Trophoblast cell (in vitro differentiated cells and primary cell): ENCODE data around the gene CORO6.

Experiments
- DNase-seq, 2 donors: peaks; one replicate each; pipeline ENCODE4 v3.0.0-alpha.2; 2016
- H2AFZ ChIP-seq: 2 replicates; pipeline ENCODE4 v1.6.1; 2013; ENCODE audit warnings: low read length, moderate library complexity, mild to moderate bottlenecking; ENCODE audit not compliant: insufficient read depth, poor library complexity
- H2AK5ac ChIP-seq: 2 replicates; pipeline ENCODE4 v1.6.1; 2013; ENCODE audit warnings: mild to moderate bottlenecking, low read length
- H2BK120ac ChIP-seq: 2 replicates; pipeline ENCODE4 v1.6.1; 2013; ENCODE audit warnings: low read length, mild to moderate bottlenecking, moderate library complexity; ENCODE audit not compliant: insufficient read depth, poor library complexity
- H2BK12ac ChIP-seq: 2 replicates; pipeline ENCODE4 v1.6.1; 2013; ENCODE audit warnings: mild to moderate bottlenecking, low read length, moderate library complexity
- H2BK5ac ChIP-seq: 2 replicates; pipeline ENCODE4 v1.6.1; 2013; ENCODE audit warnings: low read length, low read depth, moderate library complexity, mild to moderate bottlenecking; ENCODE audit not compliant: poor library complexity
- H3K14ac ChIP-seq: 2 replicates; pipeline ENCODE4 v1.6.1; 2013; ENCODE audit warnings: mild to moderate bottlenecking, low read length
- H3K18ac ChIP-seq: 2 replicates; pipeline ENCODE4 v1.6.1; 2013; ENCODE audit warnings: mild to moderate bottlenecking, low read length
- H3K23ac ChIP-seq: 2 replicates; pipeline ENCODE4 v1.6.1; 2013; ENCODE audit warnings: low read length
- H3K27ac ChIP-seq: 2 replicates; pipeline ENCODE4 v1.5.1; 2013; ENCODE audit warnings: low read depth, mild to moderate bottlenecking, inconsistent platforms, low read length, moderate library complexity
- H3K27me3 ChIP-seq: 2 replicates; pipeline ENCODE4 v1.6.1; 2013; ENCODE audit warnings: inconsistent platforms, mild to moderate bottlenecking, low read length, moderate library complexity; ENCODE audit not compliant: insufficient read depth
- H3K36me3 ChIP-seq, 2 experiments: 1 replicate in 1 of 2; 2 replicates in 1 of 2; pipeline ENCODE4 v1.6.1; 2013; ENCODE audit warnings: low read length in 2 of 2, mild to moderate bottlenecking in 2 of 2, moderate library complexity in 1 of 2; ENCODE audit not compliant: insufficient read depth in 2 of 2, control insufficient read depth in 1 of 2
- H3K4ac ChIP-seq: 2 replicates; pipeline ENCODE4 v1.6.1; 2013; ENCODE audit warnings: low read depth, mild to moderate bottlenecking, low read length, moderate library complexity
- H3K4me1 ChIP-seq, 2 experiments: 1 replicate in 1 of 2; 2 replicates in 1 of 2; pipeline ENCODE4 v1.6.1; 2013; ENCODE audit warnings: low read length in 2 of 2, mild to moderate bottlenecking in 2 of 2, moderate library complexity in 1 of 2; ENCODE audit not compliant: insufficient read depth in 2 of 2, control insufficient read depth in 1 of 2
- H3K4me2 ChIP-seq: 2 replicates; pipeline ENCODE4 v1.6.1; 2013; ENCODE audit warnings: inconsistent platforms, mild to moderate bottlenecking, low read length, moderate library complexity
- H3K4me3 ChIP-seq: 2 replicates; pipeline ENCODE4 v1.5.1; 2013; ENCODE audit warnings: mild to moderate bottlenecking, low read depth, low read length, inconsistent platforms
- H3K79me1 ChIP-seq: one replicate; pipeline ENCODE4 v1.6.1; 2013; ENCODE audit warnings: low read length
- H3K79me2 ChIP-seq: 2 replicates; pipeline ENCODE4 v1.6.1; 2013; ENCODE audit warnings: low read length, mild to moderate bottlenecking; ENCODE audit not compliant: control insufficient read depth, insufficient read depth, poor library complexity
- H3K9ac ChIP-seq: 2 replicates; pipeline ENCODE4 v1.6.1; 2013; ENCODE audit warnings: mild to moderate bottlenecking, low read length
- H3K9me3 ChIP-seq: 2 replicates; pipeline ENCODE4 v1.6.1; 2013; ENCODE audit warnings: low read depth, mild to moderate bottlenecking, control low read depth, inconsistent platforms, low read length; ENCODE audit not compliant: insufficient read depth
- H4K12ac ChIP-seq: 2 replicates; pipeline ENCODE4 v1.6.1; 2013; ENCODE audit warnings: low read depth, mild to moderate bottlenecking, low read length, moderate library complexity
- H4K8ac ChIP-seq: 2 replicates; pipeline ENCODE4 v1.6.1; 2013; ENCODE audit warnings: low read depth, mild to moderate bottlenecking, low read length, moderate library complexity
- H4K91ac ChIP-seq: one replicate; pipeline ENCODE4 v1.6.1; 2013; ENCODE audit warnings: low read depth, mild to moderate bottlenecking, low read length, moderate library complexity
- WGBS: extraction: QIAGEN DNeasy Blood & Tissue Kit; methylation state at CpG from one replicate; pipeline ENCODE4 v1.1.7; 2013; ENCODE audit warnings: missing lambda C conversion rate; ENCODE audit not compliant: insufficient read length, insufficient coverage; ENCODE audit errors: extremely low coverage; 5-methylcytosine and 5-hydroxymethylcytosine counted together

Gene CORO6

GRCh38 chr17:29616300-29617048, 6.2 kb downstream of the CORO6 start:
- H3K23ac ChIP-seq = no peak overlapping the region
- peak overlapping the region; percentile 77 for H3K4me2 ChIP-seq
- H2BK120ac ChIP-seq = no peak overlapping the region
- H3K4me1 ChIP-seq = peaks cover 35 to 48% of the 10 kb centered on the region in 2 experiments
- no peak overlapping the region for H2AK5ac ChIP-seq
- H4K91ac ChIP-seq = no peak overlapping the region
- H3K27me3 ChIP-seq = peaks cover 16% of the 10 kb centered on the region
- H3K79me1 ChIP-seq = peaks cover 8% of the 10 kb centered on the region
- H3K79me2 ChIP-seq = no peaks in the 10 kb centered on the region
- no peak overlapping the region for H4K8ac ChIP-seq
- no peak overlapping the region for H3K4ac ChIP-seq
- no CpG with 5 or more reads among the region's 32 CpGs for WGBS
- H3K27ac ChIP-seq = no peak overlapping the region
- peak in 1 of 2 donors; percentile 51 for DNase-seq
- H3K9me3 ChIP-seq = peaks cover 16% of the 10 kb centered on the region
- no peak overlapping the region for H4K12ac ChIP-seq
- H3K36me3 ChIP-seq = no peaks in the 10 kb centered on the region
- no peak overlapping the region for H3K4me3 ChIP-seq
- no peak overlapping the region for H2AFZ ChIP-seq
- no peak overlapping the region for H3K14ac ChIP-seq
- no peak overlapping the region for H2BK12ac ChIP-seq
- no peak overlapping the region for H3K9ac ChIP-seq
- H2BK5ac ChIP-seq = no peak overlapping the region
- no peak overlapping the region for H3K18ac ChIP-seq

GRCh38 chr17:29615492-29616299, 7.0 kb downstream of the CORO6 start:
- Histone ChIP-seq H2BK5ac (no peak overlapping the region), H3K9ac (no peak overlapping the region), H4K8ac (no peak overlapping the region), H3K18ac (no peak overlapping the region), H3K4me3 (peak overlapping the region; percentile 48), H2AK5ac (no peak overlapping the region), H3K9me3 (peaks cover 16% of the 10 kb centered on the region), H3K79me1 (peaks cover 8% of the 10 kb centered on the region), H2BK120ac (no peak overlapping the region), H3K27me3 (peaks cover 16% of the 10 kb centered on the region), H3K23ac (no peak overlapping the region), H3K27ac (no peak overlapping the region), H4K12ac (no peak overlapping the region), H3K4me1 (peaks cover 30 to 46% of the 10 kb centered on the region in 2 experiments), H3K4ac (no peak overlapping the region), H3K79me2 (no peaks in the 10 kb centered on the region), H4K91ac (no peak overlapping the region), H3K14ac (no peak overlapping the region), H2AFZ (no peak overlapping the region), H2BK12ac (no peak overlapping the region), H3K36me3 (no peaks in the 10 kb centered on the region), H3K4me2 (peak overlapping the region; percentile 77)
- DNase-seq = peak; percentile 94 to 95
- no CpG with 5 or more reads among the region's 74 CpGs for WGBS

- peak overlapping the region; percentile 77 for H3K4me2 ChIP-seq
- H3K23ac ChIP-seq = no peak overlapping the region
- no peak overlapping the region for H2BK120ac ChIP-seq
- H3K27me3 ChIP-seq = peaks cover 16% of the 10 kb centered on the region
- no peak overlapping the region for H2BK5ac ChIP-seq
- H3K18ac ChIP-seq = no peak overlapping the region
- H4K91ac ChIP-seq = no peak overlapping the region
- H2BK12ac ChIP-seq = no peak overlapping the region
- no peak overlapping the region for H3K27ac ChIP-seq
- H2AFZ ChIP-seq = no peak overlapping the region
- no CpG with 5 or more reads among the region's 15 CpGs for WGBS
- H2AK5ac ChIP-seq = no peak overlapping the region
- no peak overlapping the region for H3K4ac ChIP-seq
- DNase-seq = peak in 1 of 2 donors; percentile 62
- H3K36me3 ChIP-seq = no peaks in the 10 kb centered on the region
- no peak overlapping the region for H3K4me3 ChIP-seq
- no peak overlapping the region for H3K14ac ChIP-seq
- peaks cover 7% of the 10 kb centered on the region for H3K79me1 ChIP-seq
- no peak overlapping the region for H4K8ac ChIP-seq
- peaks cover 16% of the 10 kb centered on the region for H3K9me3 ChIP-seq
- peaks cover 23 to 39% of the 10 kb centered on the region in 2 experiments for H3K4me1 ChIP-seq
- no peak overlapping the region for H3K9ac ChIP-seq
- no peaks in the 10 kb centered on the region for H3K79me2 ChIP-seq
- H4K12ac ChIP-seq = no peak overlapping the region
These were observed 7.7 kb downstream of the CORO6 start for GRCh38 chr17:29615048-29615385.

- no peaks in the 10 kb centered on the region for H3K36me3 ChIP-seq
- H3K79me1 ChIP-seq = peaks cover 6% of the 10 kb centered on the region
- H4K12ac ChIP-seq = no peak overlapping the region
- DNase-seq = peak in 1 of 2 donors; percentile 43
- H3K4me2 ChIP-seq = no peak overlapping the region
- no peak overlapping the region for H3K27ac ChIP-seq
- no peak overlapping the region for H2AFZ ChIP-seq
- no peak overlapping the region for H3K9ac ChIP-seq
- peaks cover 16% of the 10 kb centered on the region for H3K27me3 ChIP-seq
- WGBS = no CpG with 5 or more reads among the region's 16 CpGs
- H3K4ac ChIP-seq = no peak overlapping the region
- no peak overlapping the region for H4K91ac ChIP-seq
- no peaks in the 10 kb centered on the region for H3K79me2 ChIP-seq
- H3K4me3 ChIP-seq = no peak overlapping the region
- no peak overlapping the region for H3K14ac ChIP-seq
- H2AK5ac ChIP-seq = no peak overlapping the region
- H3K18ac ChIP-seq = no peak overlapping the region
- H2BK12ac ChIP-seq = no peak overlapping the region
- no peak overlapping the region for H2BK5ac ChIP-seq
- H4K8ac ChIP-seq = no peak overlapping the region
- H3K4me1 ChIP-seq = peaks cover 21 to 34% of the 10 kb centered on the region in 2 experiments
- no peak overlapping the region for H2BK120ac ChIP-seq
- peaks cover 16% of the 10 kb centered on the region for H3K9me3 ChIP-seq
- H3K23ac ChIP-seq = no peak overlapping the region
These were observed 8.2 kb downstream of the CORO6 start for GRCh38 chr17:29614349-29615047.
